Activated naive CD4-positive, alpha-beta T cell treated with anti-CD3 and anti-CD28 coated beads, Interleukin-2, amount 50 U/mL, for 24 hours (primary cell): ENCODE results near the gene FUNDC2.

ENCODE experiments used
- H3K27ac Mint-ChIP-seq: one replicate; pipeline ENCODE4 v1.8.0; 2021; ENCODE audit warnings: mild to moderate bottlenecking, mixed read lengths
- H3K27me3 Mint-ChIP-seq: one replicate; pipeline ENCODE4 v1.8.0; 2021; ENCODE audit warnings: mixed read lengths
- H3K36me3 Mint-ChIP-seq: one replicate; pipeline ENCODE4 v1.8.0; 2021; ENCODE audit warnings: mixed read lengths
- H3K4me1 Mint-ChIP-seq: one replicate; pipeline ENCODE4 v1.8.0; 2021; ENCODE audit warnings: mixed read lengths
- H3K4me3 Mint-ChIP-seq: one replicate; pipeline ENCODE4 v1.8.0; 2021; ENCODE audit warnings: mild to moderate bottlenecking, mixed read lengths
- H3K9me3 Mint-ChIP-seq: one replicate; pipeline ENCODE4 v1.8.0; 2021; ENCODE audit warnings: mixed read lengths

FUNDC2 gene

DNA sequence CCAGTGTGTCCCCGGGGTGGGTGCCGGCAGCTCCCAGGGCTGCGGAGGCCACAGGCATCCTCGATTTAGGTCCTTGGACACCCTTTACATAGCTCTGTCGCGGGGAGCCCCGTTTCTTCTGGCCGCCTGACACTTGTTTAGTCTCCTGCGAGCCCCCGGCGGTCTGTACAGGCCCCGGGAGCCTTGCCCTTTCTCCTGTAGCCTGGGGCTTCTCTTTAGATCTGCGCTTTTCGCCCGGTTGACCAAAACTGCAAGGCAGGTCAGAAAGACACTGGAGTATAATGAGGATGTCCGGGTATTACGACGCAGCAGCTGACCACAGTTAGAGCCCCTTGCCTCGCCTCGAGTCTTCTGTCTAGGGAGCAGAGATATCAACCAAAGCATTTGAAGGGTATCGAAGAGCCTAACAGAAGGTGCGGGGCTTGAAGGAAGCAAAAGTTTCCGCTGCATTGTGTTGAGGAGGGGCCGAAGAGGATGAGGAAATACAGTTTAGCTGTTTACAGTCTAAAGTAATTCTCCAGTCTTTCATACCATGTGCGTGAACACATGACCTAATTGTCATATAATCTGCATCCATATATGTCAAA lies 45.1 kb downstream of the FUNDC2 start:
- peak overlapping the region; percentile 92 for H3K4me3 Mint-ChIP-seq
- peak overlapping the region; percentile 91 for H3K27ac Mint-ChIP-seq
- H3K9me3 Mint-ChIP-seq: no peaks in the 10 kb centered on the region
- H3K27me3 Mint-ChIP-seq: no peaks in the 10 kb centered on the region
- peaks cover 62% of the 10 kb centered on the region for H3K4me1 Mint-ChIP-seq
- H3K36me3 Mint-ChIP-seq: peaks cover 12% of the 10 kb centered on the region

DNA sequence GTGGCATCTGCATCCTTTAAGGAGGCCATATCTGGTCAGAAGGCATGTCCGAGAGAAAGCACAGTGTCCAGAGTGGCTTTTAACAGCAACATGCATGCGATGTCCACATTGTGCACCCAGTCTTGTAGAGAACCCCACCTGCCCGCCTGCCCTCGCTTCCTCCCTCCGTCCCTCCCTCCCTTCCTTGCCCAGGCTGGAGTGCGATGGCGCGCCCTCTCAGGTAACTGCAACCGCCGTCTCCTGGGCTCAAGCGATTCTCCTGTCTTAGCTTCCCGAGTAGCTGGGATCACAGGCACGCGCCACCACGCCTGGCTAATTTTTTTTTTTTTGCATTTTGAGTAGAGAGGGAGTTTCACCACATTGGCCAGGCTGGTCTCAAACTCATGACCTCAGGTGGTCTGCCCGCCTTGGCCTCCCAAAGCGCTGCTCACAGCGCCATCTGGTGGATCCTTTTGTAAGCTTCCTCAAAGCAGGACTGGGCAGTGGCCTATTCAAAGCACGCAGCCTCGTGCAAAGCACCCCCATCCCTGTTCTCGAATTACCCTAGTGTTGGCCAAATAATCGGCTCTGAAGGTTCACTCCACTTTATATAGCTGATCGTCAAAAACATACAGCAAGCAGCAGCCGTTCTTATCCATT lies 59.7 kb downstream of the FUNDC2 start:
- Mint-ChIP-seq H3K9me3 (no peaks in the 10 kb centered on the region), H3K36me3 (peaks cover 1% of the 10 kb centered on the region), H3K27me3 (no peaks in the 10 kb centered on the region), H3K4me1 (peaks cover 3% of the 10 kb centered on the region), H3K27ac (no peak overlapping the region), H3K4me3 (no peak overlapping the region)

DNA sequence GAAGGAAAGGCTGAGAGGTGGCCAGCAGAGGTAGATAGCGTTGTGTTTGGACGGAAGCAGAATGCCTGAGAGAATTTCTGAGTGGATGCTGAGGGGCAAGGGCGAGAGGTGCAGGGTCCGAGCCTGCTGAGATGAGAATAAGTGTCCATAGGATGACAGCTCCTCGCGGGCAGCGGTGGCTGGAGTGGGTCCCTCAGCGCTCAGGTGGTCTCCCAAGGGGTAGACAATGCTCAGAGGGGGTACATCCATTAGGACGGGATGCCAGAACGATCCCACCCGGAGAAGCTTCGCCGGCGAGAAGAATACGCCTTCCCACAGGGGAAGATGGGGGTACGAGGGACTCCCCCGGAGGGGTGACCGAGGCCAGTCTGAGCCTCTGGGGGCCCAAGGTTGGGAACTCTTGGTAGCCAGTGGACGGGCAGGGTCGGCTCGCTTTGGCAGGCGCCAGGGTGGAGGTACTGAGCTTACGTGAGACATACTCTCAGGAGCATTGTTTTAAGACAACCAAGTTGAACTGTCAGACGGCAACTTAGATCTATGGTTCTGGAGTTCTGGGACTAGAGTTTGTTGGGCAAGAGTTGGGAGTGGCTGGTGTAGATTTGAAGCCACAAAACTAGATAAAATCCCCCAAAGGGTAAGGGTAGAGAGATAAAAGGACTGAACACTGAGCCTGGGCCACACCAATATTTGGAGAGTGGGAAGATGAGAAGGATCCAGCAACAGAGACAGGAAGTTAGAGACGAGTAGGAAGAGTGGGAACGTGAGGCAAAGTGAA lies 60.5 kb downstream of the FUNDC2 start:
- no peak overlapping the region for H3K4me3 Mint-ChIP-seq
- no peaks in the 10 kb centered on the region for H3K9me3 Mint-ChIP-seq
- H3K36me3 Mint-ChIP-seq: peaks cover 1% of the 10 kb centered on the region
- peak overlapping the region; percentile 68 for H3K27ac Mint-ChIP-seq
- no peaks in the 10 kb centered on the region for H3K27me3 Mint-ChIP-seq
- peaks cover 3% of the 10 kb centered on the region for H3K4me1 Mint-ChIP-seq

DNA sequence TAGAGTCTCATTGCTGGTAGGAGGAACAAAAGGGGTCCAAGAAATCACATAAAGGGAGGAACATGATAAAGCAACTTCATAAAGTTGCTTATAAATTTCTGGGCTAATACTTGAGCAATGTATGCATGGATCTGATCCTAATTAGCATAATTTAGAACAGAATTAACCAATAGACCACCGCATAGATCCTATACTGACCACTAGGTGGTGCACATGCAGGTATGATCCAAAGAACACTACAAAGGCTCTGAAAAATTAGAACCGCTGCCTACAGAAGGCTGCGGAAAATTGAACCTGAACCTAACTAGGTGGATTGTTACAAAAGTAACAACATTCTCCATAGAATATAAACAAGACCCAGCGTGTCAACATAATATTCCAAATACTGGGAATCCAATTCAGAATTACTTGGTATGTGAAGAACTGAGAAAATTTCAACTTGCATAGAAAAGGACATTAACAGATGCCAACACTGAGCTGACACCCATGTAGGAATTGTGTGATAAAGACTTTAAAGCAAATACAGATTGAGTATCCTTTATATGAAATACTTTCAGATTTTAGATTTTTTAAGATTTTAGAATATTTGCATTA lies 67.9 kb downstream of the FUNDC2 start:
- H3K4me3 Mint-ChIP-seq: no peak overlapping the region
- peaks cover 5% of the 10 kb centered on the region for H3K4me1 Mint-ChIP-seq
- peaks cover 5% of the 10 kb centered on the region for H3K36me3 Mint-ChIP-seq
- no peak overlapping the region for H3K27ac Mint-ChIP-seq
- no peaks in the 10 kb centered on the region for H3K27me3 Mint-ChIP-seq
- no peaks in the 10 kb centered on the region for H3K9me3 Mint-ChIP-seq

DNA sequence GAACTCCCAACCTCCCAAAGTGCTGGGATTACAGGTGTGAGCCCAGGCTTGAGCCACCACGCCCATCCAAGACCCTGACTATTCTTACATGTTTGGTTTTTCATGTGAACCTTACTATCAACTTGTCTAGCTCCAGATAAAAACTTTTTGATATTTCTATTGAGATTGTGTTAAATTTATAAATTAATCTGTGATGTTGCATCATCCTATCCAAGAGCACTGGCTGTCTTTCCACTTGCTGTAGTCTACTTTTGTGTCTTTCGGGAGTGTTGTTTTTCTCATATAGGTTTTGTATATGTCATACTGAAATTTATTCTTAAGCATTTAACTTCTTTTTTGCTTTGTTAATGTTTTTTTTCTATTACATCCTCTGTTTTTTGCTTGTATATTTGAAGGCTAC lies 79.3 kb downstream of the FUNDC2 start:
- H3K36me3 Mint-ChIP-seq: peaks cover 9% of the 10 kb centered on the region
- no peaks in the 10 kb centered on the region for H3K27me3 Mint-ChIP-seq
- H3K4me3 Mint-ChIP-seq: no peak overlapping the region
- H3K9me3 Mint-ChIP-seq: no peaks in the 10 kb centered on the region
- H3K27ac Mint-ChIP-seq: no peak overlapping the region
- peaks cover 14% of the 10 kb centered on the region for H3K4me1 Mint-ChIP-seq

DNA sequence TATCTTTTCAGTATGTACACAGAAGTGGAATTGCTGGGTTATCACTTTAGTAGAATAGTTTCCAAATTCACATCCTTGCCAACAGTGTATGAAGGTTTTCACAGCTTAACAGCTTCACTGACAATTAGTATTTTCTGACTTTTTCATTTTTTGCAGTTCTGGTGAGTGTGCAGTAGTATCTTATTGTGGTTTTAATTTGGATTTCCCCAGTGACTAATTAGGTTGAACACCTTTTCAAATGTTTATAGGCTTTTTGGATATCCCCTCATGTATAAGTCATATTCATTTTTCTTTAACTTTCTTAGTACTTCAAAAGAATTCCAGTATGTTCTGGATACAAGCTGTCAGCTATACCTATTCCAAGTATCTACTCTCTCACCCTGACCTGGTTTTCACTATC lies 81.8 kb downstream of the FUNDC2 start:
- H3K36me3 Mint-ChIP-seq: peaks cover 10% of the 10 kb centered on the region
- H3K9me3 Mint-ChIP-seq: no peaks in the 10 kb centered on the region
- H3K4me3 Mint-ChIP-seq: no peak overlapping the region
- no peak overlapping the region for H3K27ac Mint-ChIP-seq
- H3K27me3 Mint-ChIP-seq: no peaks in the 10 kb centered on the region
- H3K4me1 Mint-ChIP-seq: peaks cover 14% of the 10 kb centered on the region
